ENCODE data around the gene RERE. TPM values are rescaled to one million over a fixed set of nuclear protein-coding genes. Genes with fewer than 3 reads are reported as not detected.

The RERE gene
- total RNA-seq, 4 donors from 2014 or later = 118 to 244 (median 131) TPM

DNA sequence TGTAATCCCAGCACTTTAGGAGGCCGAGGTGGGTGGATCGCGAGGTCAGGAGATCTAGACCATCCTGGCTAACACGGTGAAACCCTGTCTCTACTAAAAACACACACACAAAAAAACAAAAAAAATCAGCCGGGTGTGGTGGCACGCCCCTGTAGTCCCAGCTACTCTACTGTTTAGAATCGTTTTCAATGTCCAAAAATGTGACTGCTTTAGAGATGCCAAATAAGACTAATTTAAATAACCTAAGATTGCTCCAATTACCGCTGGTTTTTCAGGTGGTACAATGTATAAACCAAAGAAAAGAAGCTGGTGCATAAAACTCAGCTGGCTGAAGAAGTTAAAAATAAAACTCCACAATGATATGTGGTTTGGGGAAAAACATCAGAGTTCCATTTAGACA is 132.0 kb downstream of the RERE start:
- TF ChIP-seq, protein P1, sequence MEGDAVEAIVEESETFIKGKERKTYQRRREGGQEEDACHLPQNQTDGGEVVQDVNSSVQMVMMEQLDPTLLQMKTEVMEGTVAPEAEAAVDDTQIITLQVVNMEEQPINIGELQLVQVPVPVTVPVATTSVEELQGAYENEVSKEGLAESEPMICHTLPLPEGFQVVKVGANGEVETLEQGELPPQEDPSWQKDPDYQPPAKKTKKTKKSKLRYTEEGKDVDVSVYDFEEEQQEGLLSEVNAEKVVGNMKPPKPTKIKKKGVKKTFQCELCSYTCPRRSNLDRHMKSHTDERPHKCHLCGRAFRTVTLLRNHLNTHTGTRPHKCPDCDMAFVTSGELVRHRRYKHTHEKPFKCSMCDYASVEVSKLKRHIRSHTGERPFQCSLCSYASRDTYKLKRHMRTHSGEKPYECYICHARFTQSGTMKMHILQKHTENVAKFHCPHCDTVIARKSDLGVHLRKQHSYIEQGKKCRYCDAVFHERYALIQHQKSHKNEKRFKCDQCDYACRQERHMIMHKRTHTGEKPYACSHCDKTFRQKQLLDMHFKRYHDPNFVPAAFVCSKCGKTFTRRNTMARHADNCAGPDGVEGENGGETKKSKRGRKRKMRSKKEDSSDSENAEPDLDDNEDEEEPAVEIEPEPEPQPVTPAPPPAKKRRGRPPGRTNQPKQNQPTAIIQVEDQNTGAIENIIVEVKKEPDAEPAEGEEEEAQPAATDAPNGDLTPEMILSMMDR (IDR thresholded peaks at IDR 0.05) = no peak
- no peak for TF ChIP-seq POLR2A (IDR thresholded peaks at IDR 0.05)
- Histone ChIP-seq H3K36me3 (no peaks in the 10 kb centered on the region), H3K27me3 (no peaks in the 10 kb centered on the region), H3K9me3 (no peaks in the 10 kb centered on the region), H3K4me3 (replicated peaks in 1 of 3) (no peak overlapping the region), H3K4me1 (peaks cover 5 to 9% of the 10 kb centered on the region in 2 donors), H3K27ac (no peak overlapping the region)
- intact Hi-C loops (cut with DNase I) = no loop called here
- no peak for DNase-seq
- WGBS, 2 donors = 57 to 61% methylated on average over 8 of the region's 8 CpGs

DNA sequence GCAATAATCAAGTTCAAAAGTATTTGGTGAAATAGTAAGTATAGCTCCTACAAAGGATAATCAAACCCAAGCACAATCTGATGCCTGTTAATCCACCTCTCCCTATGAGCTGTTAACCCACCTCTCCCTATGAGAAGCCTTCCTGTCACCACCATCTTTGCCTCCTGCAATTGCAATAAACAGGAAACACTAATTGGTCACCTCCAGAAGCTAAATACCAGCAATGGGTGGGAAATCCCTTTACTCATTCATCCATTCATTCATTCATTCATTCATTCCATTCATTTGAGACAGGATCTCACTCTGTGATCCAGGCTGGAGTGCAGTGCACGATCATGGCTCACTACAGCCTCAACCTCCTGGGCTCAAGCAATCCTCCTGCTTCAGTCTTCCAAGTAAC is 132.8 kb downstream of the RERE start:
- Histone ChIP-seq H3K4me3 (replicated peaks in 1 of 3) (no peak overlapping the region), H3K9me3 (no peaks in the 10 kb centered on the region), H3K27me3 (no peaks in the 10 kb centered on the region), H3K4me1 (peaks cover 5 to 15% of the 10 kb centered on the region in 2 donors), H3K27ac (no peak overlapping the region), H3K36me3 (no peaks in the 10 kb centered on the region)
- no peak for DNase-seq
- WGBS, 2 donors = 96 to 100% methylated on average over 1 of the region's 1 CpG
- TF ChIP-seq, protein P1 (IDR thresholded peaks at IDR 0.05) = no peak
- no peak for TF ChIP-seq POLR2A (IDR thresholded peaks at IDR 0.05)
- intact Hi-C loops (cut with DNase I) = no loop called here

DNA sequence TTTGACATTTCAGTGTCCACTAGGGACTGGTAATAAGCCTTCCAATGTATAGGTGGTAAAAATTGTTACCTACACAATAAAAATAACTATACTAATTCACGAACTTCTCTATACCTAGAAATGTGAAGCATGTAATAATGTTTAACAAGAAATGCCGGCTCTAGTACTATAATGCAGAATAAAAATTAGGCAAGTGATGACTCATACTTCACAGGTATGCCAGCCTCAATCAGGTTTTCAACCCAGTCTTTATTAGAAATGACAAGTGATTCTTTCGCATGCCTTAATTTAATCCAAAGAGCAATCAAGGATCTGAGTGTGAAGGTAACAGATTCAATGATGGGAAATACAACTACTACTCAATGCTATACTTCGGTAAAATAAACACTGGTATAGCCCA is 134.9 kb downstream of the RERE start:
- intact Hi-C loops (cut with DNase I) = no loop called here

DNA sequence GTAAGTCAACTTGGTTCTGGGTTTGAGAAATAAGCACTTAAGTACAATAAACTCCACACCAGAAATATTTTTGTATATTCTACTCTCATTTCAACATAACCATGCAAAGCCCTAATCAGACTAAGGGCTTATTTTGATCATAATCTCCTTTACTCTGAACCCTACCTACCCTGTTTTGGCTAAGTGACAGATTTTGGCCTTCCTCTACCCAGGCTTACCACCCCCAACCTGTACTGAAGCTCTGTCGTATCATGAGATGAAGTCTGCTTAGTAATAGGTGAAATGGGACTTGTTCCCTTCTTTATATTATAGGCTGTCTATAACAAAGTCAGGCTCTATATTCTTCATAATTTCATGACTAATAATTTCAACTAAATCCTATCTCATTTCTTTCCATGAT is 135.5 kb downstream of the RERE start:
- no peaks in the 10 kb centered on the region for H3K9me3 ChIP-seq
- H3K27me3 ChIP-seq = no peaks in the 10 kb centered on the region
- peaks cover 7 to 15% of the 10 kb centered on the region in 2 donors for H3K4me1 ChIP-seq
- H3K36me3 ChIP-seq = no peaks in the 10 kb centered on the region
- no peak for DNase-seq
- TF ChIP-seq POLR2A (IDR thresholded peaks at IDR 0.05) = no peak
- TF ChIP-seq, protein P1 (IDR thresholded peaks at IDR 0.05) = no peak
- no peak overlapping the region for H3K27ac ChIP-seq
- H3K4me3 ChIP-seq (replicated peaks in 1 of 3) = no peak overlapping the region
- intact Hi-C loops (cut with DNase I) = no loop called here
- WGBS, 2 donors = 89 to 97% methylated on average over 1 of the region's 1 CpG

More for the DNA sequence above, 134.9 kb downstream of the RERE start:
- Histone ChIP-seq H3K9me3 (no peaks in the 10 kb centered on the region), H3K4me1 (peaks cover 5 to 15% of the 10 kb centered on the region in 2 donors), H3K36me3 (no peaks in the 10 kb centered on the region), H3K4me3 (replicated peaks in 1 of 3) (no peak overlapping the region), H3K27ac (no peak overlapping the region), H3K27me3 (no peaks in the 10 kb centered on the region)
- no peak for TF ChIP-seq POLR2A (IDR thresholded peaks at IDR 0.05)
- TF ChIP-seq, protein P1 (IDR thresholded peaks at IDR 0.05) = no peak
- WGBS, 2 donors = 95 to 97% methylated on average over 4 of the region's 4 CpGs
- no peak for DNase-seq

DNA sequence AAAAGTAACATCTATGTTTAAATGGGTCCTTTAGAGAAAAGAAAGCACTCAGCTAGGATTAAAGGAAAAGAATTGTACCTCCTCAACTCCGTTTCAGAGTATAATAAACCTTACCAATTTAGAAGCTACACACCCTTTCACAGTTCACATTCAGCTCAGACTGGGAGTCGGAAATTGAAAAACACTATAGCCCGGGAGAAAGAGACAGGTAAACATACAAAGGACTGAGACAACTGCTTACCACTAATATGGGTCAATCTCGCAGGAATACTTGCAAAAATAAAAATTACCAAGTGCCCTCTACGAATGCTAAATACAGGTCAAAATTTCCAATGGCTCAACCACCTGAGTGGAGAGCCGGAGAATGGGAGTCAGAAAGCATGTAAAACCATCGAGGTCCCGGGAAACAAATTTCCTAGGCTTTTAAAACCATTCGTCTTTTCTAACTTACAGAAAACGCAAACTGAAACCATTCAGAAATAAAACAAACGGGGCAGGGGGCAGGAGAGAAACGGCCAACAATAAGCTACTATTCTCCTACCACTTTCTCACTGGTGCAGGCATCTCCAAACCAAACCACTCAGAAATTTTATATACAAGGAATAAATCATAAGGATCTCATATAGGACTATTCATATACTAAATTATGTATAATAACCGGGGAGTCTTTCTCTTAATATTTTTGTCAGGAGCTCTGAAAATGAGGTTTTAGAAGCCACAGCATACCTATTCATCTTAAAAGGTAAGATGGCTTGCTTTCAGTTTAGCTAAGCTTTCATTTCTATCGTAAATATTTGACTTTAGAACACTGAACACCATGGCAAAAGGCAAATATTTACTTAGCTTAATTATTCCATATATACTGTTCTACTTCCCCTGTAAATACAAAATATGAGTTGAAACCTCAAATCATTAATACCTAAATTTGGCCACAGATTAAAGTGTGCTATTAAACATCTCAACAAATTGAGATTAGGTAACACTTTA is 136.5 kb downstream of the RERE start:
- H3K27ac ChIP-seq = no peak overlapping the region
- H3K9me3 ChIP-seq = no peaks in the 10 kb centered on the region
- TF ChIP-seq, protein P1 (IDR thresholded peaks at IDR 0.05) = no peak
- TF ChIP-seq POLR2A (IDR thresholded peaks at IDR 0.05) = no peak
- no peaks in the 10 kb centered on the region for H3K27me3 ChIP-seq
- no peaks in the 10 kb centered on the region for H3K36me3 ChIP-seq
- intact Hi-C loops (cut with DNase I) = no loop called here
- DNase-seq = no peak
- peaks cover 7 to 15% of the 10 kb centered on the region in 2 donors for H3K4me1 ChIP-seq
- WGBS, 2 donors = 52 to 57% methylated on average over 14 of the region's 14 CpGs
- no peak overlapping the region for H3K4me3 ChIP-seq (replicated peaks in 1 of 3)

Measured in thyroid gland (tissue), 4 donors.